ENCODE measurements around the gene EXOC3.

GRCh38 chr5:478369-478981 is 35.5 kb downstream of the EXOC3 start:
- no peak for TF ChIP-seq ELF4 (IDR thresholded peaks at IDR 0.05)
- TF ChIP-seq NFRKB (IDR thresholded peaks at IDR 0.05), result no peak
- TF ChIP-seq SUZ12 (IDR thresholded peaks at IDR 0.05), result no peak
- TF ChIP-seq CTBP1 (IDR thresholded peaks at IDR 0.05; ENCODE audit: borderline replicate concordance), result no peak
- TF ChIP-seq FOXA1 (IDR thresholded peaks at IDR 0.05), result no peak
- TF ChIP-seq TARDBP (IDR thresholded peaks at IDR 0.05), result no peak
- TF ChIP-seq ZNF384 (IDR thresholded peaks at IDR 0.05), result no peak
- no peak for TF ChIP-seq PKNOX1 (IDR thresholded peaks at IDR 0.05)
- TF ChIP-seq SP1 (IDR thresholded peaks at IDR 0.05), result no peak
